Heart right ventricle (tissue), 16 donors: ENCODE measurements around the gene RPRD2. TPM values are rescaled to one million over a fixed set of nuclear protein-coding genes. Genes with fewer than 3 reads are reported as not detected.

ENCODE experiments used
- ATAC-seq, 8 donors: fragments of 200-7000 bp; cut with Tn5 transposase; one replicate each; pipeline ENCODE4 v1.9.1; 2020; ENCODE audit warnings: mild to moderate bottlenecking in 8 of 8, moderate library complexity in 8 of 8, moderate number of reproducible peaks in 1 of 8
- DNase-seq, 2 donors: peaks; one replicate each; pipeline ENCODE4 v3.0.0-alpha.2; 2020
- H3K27ac ChIP-seq, 10 donors: fragments of 200-600 bp; sonication (generic) in 2 of 10; one replicate each; pipeline versions ENCODE4 v1.5.0 to v1.8.0; 2020 to 2022; ENCODE audit warnings: mild to moderate bottlenecking in 3 of 10
- H3K27me3 ChIP-seq, 7 donors: fragments of 200-600 bp; one replicate each; pipeline ENCODE4 v1.8.0; 2021 to 2022; ENCODE audit warnings: mild to moderate bottlenecking in 2 of 7
- H3K36me3 ChIP-seq, 9 donors: fragments of 200-600 bp; sonication (generic) in 1 of 9; one replicate each; pipeline versions ENCODE4 v1.5.0 to v1.8.0; 2020 to 2022; ENCODE audit warnings: mild to moderate bottlenecking in 2 of 9
- H3K4me1 ChIP-seq, 9 donors: fragments of 200-600 bp; sonication (generic) in 1 of 9; one replicate each; pipeline versions ENCODE4 v1.5.0 to v1.8.0; 2020 to 2022; ENCODE audit warnings: mild to moderate bottlenecking in 4 of 9
- H3K4me3 ChIP-seq, 10 donors: fragments of 200-600 bp; sonication (generic) in 2 of 10; one replicate each; pipeline versions ENCODE4 v1.5.0 to v1.8.0; 2020 to 2022; ENCODE audit warnings: mild to moderate bottlenecking in 7 of 10, moderate library complexity in 2 of 10
- H3K9me3 ChIP-seq, 11 donors: fragments of 200-600 bp in 10 of 11; sonication (generic) in 2 of 11; one replicate each; pipeline versions ENCODE4 v1.5.0 to v1.8.0; 2013 to 2022; ENCODE audit warnings: mild to moderate bottlenecking in 2 of 11, control low read depth in 1 of 11, moderate library complexity in 1 of 11
- CTCF ChIP-seq, 9 donors: fragments of 200-600 bp; sonication (generic) in 2 of 9; IDR thresholded peaks; one replicate each; pipeline versions ENCODE4 v1.5.0 to v1.8.0; 2021 to 2022; ENCODE audit warnings: antibody characterized with exemption in 9 of 9, mild to moderate bottlenecking in 5 of 9, moderate library complexity in 1 of 9
- WGBS, 2 donors: extraction: QIAGEN DNeasy Blood & Tissue Kit; methylation state at CpG; one replicate each; pipeline ENCODE4 v1.1.7; 2013; ENCODE audit warnings: inconsistent platforms in 1 of 2; 5-methylcytosine and 5-hydroxymethylcytosine counted together
- intact Hi-C, 10 donors: fragments of 100-400 bp; cut with DNase I; formaldehyde crosslinking; loops; one replicate each; pipeline versions ENCODE4 v1.11.1 to v1.14.2; 2022
- polyA plus RNA-seq, 2 donors: library from polyadenylated mRNA; stranded (reverse); fragments of 200-250 nt; gene quantifications; one replicate each; pipeline ENCODE4 v1.2.3, GENCODE V29; 2013
- total RNA-seq, 10 donors: library from RNA; stranded (reverse); fragmentation: NEBNext Ultra II Directional in 3 of 10; extraction: Animal tissue kit (Norgen Biotek cat#: 25700) in 3 of 10; gene quantifications; one replicate each; pipeline versions ENCODE4 v1.2.1 to v1.2.4, GENCODE V29; 2021 to 2023
- donor health status: Arrhythmogenic right ventricular cardiomyopathy.
- donor health status: ischemic (EF 13 %, LVEDD 7.1; RV severe dilation, severe dysfunction).
- donor health status: healthy with polysubstance abuse.
- donor health status: DM: no; HTN: yes; CAD: no.
- donor health status: DM: no; HTN: no; CAD: no.
- donor health status: ischemic (EF 25% LVEDD 6.9; RV normal size, moderate dysfunction).
- donor health status: ischemic (EF 25% LVEDD 5.7; RV mildly dilated, moderate dysfunction).
- donor health status: healthy.
- donor health status: DM: yes; HTN: yes; CAD: no.
- donor health status: Ischemic cardiomyopathy.
- donor health status: ischemic (EF 35%, LVEDD 5.7; RV mildly dilated, moderate dysfunction).
- donor health status: nonischemic (EF 11% LVEDD 7.7; RV severe dilation, severe dysfunction).
- donor health status: DM: yes; HTN: yes; CAD: no.
- donor health status: PGD.
- donor health status: ischemic (EF 29% LVEDD 5.4; RV normal size, mild dysfunction).
- donor health status: nonischemic (EF 23%, LVEDD 6.1; RV moderate dilation, normal function).

Gene RPRD2
- total and polyA plus RNA-seq, 12 donors = 4.0 to 34.5 (median 27.9) TPM

GRCh38 chr1:150408800-150409199, 44.9 kb downstream of the RPRD2 start:
- H3K27me3 ChIP-seq = no peaks in the 10 kb centered on the region
- intact Hi-C loops = no loop called here
- WGBS, 2 donors = 93 to 96% methylated on average over 2 of the region's 2 CpGs
- no peak overlapping the region for H3K4me3 ChIP-seq
- no peaks in the 10 kb centered on the region for H3K9me3 ChIP-seq
- TF ChIP-seq CTCF (IDR thresholded peaks at IDR 0.05) = no peak
- no peaks in the 10 kb centered on the region for H3K36me3 ChIP-seq
- ATAC-seq = no peak
- no peak overlapping the region for H3K27ac ChIP-seq
- H3K4me1 ChIP-seq = peaks cover 2 to 38% (median 16%) of the 10 kb centered on the region in 9 donors
- no peak for DNase-seq

- no peak for ATAC-seq
- WGBS, 2 donors = 89 to 92% methylated on average over 12 of the region's 12 CpGs
- H3K36me3 ChIP-seq = no peaks in the 10 kb centered on the region
- no peaks in the 10 kb centered on the region for H3K9me3 ChIP-seq
- no peak for DNase-seq
- H3K27me3 ChIP-seq = no peaks in the 10 kb centered on the region
- H3K4me1 ChIP-seq = peaks cover 2 to 39% (median 16%) of the 10 kb centered on the region in 9 donors
- TF ChIP-seq CTCF (IDR thresholded peaks at IDR 0.05) = no peak
- no peak overlapping the region for H3K4me3 ChIP-seq
- intact Hi-C loops = no loop called here
- no peak overlapping the region for H3K27ac ChIP-seq
Observed at GRCh38 chr1:150409504-150410362, 45.8 kb downstream of the RPRD2 start.

GRCh38 chr1:150410582-150411101, 46.7 kb downstream of the RPRD2 start:
- Histone ChIP-seq H3K4me3 (no peak overlapping the region), H3K4me1 (peaks cover 2 to 35% (median 16%) of the 10 kb centered on the region in 9 donors), H3K9me3 (no peaks in the 10 kb centered on the region), H3K27ac (no peak overlapping the region), H3K27me3 (no peaks in the 10 kb centered on the region), H3K36me3 (no peaks in the 10 kb centered on the region)
- WGBS, 2 donors = 82 to 86% methylated on average over 6 of the region's 6 CpGs
- peak in 2 of 8 donors; percentile 7 to 35 for ATAC-seq
- no peak for TF ChIP-seq CTCF (IDR thresholded peaks at IDR 0.05)
- intact Hi-C loops = no loop called here
- no peak for DNase-seq

GRCh38 chr1:150414592-150414991, 50.6 kb downstream of the RPRD2 start:
- intact Hi-C loops = no loop called here
- WGBS, 2 donors = 81 to 87% methylated on average over 4 of the region's 4 CpGs
- Histone ChIP-seq H3K4me1 (peaks cover 0 to 18% (median 12%) of the 10 kb centered on the region in 9 donors), H3K27ac (no peak overlapping the region), H3K36me3 (peaks cover 0 to 25% (median 10%) of the 10 kb centered on the region in 9 donors), H3K27me3 (no peaks in the 10 kb centered on the region), H3K4me3 (no peak overlapping the region), H3K9me3 (no peaks in the 10 kb centered on the region)
- no peak for ATAC-seq
- TF ChIP-seq CTCF (IDR thresholded peaks at IDR 0.05) = no peak
- DNase-seq = no peak
